ENCODE data around the gene CCNDBP1. TPM values are rescaled to one million over a fixed set of nuclear protein-coding genes. Genes with fewer than 3 reads are reported as not detected.
"Not testable (repeated sequence)": the region's sequence is repeated elsewhere in the genome, so short reads cannot be mapped to it uniquely, and the experiment has no call there.

CCNDBP1 gene, protein sequence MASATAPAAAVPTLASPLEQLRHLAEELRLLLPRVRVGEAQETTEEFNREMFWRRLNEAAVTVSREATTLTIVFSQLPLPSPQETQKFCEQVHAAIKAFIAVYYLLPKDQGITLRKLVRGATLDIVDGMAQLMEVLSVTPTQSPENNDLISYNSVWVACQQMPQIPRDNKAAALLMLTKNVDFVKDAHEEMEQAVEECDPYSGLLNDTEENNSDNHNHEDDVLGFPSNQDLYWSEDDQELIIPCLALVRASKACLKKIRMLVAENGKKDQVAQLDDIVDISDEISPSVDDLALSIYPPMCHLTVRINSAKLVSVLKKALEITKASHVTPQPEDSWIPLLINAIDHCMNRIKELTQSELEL
- 41.8 TPM for polyA plus RNA-seq (ENCODE audit: insufficient read length)

DNA sequence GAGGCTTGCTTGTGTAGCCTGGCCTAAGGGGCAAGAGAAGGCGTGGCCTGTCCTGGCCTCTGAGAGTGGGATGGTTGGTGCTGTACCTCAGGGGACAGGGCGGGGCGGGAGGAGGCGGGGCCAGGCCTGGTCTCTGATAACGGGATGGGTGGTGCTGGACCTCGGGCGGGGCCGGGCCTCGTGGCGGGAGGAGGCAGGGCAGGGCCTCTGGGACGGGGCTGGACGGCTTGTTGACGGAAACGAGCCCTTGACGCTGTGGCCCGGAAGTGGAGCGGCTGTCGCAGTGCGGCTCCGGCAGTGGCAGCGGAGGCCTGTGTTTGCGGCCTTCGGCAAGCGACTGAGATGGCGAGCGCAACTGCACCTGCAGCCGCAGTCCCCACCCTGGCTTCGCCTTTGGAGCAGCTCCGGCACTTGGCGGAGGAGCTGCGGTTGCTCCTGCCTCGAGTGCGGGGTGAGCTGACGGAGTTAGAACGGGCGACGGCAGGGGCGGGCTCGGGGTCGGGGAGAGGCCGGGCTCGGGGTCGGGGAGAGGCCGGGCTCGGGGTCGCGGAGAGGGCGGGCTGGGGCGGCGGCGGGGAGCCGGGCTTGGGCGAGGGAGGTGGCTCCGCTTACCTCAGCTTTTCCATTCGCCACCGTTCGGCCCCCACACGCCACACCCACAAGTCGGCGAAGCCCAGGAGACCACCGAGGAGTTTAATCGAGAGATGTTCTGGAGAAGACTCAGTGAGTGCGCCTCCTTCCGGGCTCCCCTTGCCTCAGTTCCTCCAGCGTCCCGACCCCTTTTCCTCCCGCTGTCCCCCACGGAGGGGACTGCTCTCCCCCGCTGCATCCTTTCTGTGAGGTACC, at the start of gene CCNDBP1:
CCNDBP1 (plus strand) TSS at position 247 of the 846 bp plus-strand sequence; CDS start at position 343, 96 bp downstream.
- DNase-seq (ENCODE audit: low read depth), result no peak

DNA sequence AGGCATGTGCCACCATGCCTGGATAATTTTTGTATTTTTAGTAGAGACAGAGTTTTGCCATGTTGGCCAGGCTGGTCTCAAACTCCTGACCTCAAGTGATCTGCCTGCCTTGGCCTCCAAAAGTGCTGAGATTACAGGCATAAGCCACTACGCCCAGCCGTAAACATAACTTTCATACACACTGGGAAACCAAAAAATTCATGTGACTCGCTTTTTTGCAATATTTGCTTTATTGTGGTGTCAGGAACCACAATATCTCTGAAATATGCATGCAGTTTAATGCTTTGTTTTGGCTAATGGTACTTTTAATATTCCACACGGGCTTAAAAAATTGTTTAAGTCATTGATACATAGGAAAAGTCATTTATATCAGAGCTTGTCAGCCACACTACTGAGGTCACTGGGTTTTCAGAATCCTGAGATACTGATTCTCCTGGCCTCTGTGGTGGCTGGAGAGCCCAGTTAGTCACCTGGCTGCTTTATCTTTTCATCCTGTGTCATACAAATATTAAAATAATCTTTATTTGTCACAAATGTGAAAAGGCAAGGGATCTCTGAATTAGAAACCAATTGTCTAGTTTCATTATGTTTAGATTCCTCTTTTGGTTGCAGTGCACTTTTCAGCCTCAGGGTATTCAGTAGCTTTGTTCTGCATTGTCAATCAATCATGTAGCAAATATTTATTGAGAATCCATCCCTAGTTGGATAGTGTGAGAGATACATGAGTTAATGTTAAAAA, 41.8 kb upstream of the CCNDBP1 start:
- no peak for DNase-seq (ENCODE audit: low read depth)

DNA sequence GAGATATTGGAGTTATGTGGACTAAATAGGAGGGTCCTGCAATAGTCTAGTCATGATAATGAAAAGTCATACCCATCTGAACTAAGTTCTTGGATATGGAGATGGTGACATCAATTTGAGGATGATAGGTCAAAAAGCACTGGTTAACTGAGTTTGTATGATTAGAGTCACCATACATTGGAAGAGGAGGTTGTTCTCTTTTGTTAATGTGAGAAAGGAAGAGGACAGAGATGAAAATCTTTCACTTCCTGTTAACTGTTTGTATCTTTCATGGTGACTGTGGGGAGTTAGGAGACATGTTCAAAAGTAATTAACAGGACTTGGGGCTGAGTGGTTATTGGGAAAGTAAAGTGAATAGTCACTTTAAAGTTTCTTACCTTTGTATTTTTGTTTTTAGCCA, 40.7 kb upstream of the CCNDBP1 start:
- no peak for DNase-seq (ENCODE audit: low read depth)

DNA sequence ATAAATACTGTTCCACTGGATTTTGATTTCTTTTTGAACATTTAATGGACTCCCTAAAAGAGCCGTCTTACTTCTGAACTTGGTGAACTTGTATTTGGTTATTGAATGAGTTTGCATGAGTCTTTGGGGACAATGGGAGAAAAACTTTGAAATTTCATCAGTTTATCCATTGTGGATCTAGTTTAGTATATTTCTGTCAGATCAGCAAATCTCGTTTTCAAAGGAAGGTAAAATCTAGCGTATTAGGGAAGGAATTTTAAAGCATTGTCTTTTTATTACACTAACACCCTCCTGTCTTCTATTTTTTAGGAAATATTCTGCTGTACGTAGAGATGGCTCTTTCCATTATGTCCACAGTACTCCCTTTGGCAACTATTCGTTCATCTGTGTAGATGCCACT, 39.0 kb upstream of the CCNDBP1 start:
- no peak for DNase-seq (ENCODE audit: low read depth)

DNA sequence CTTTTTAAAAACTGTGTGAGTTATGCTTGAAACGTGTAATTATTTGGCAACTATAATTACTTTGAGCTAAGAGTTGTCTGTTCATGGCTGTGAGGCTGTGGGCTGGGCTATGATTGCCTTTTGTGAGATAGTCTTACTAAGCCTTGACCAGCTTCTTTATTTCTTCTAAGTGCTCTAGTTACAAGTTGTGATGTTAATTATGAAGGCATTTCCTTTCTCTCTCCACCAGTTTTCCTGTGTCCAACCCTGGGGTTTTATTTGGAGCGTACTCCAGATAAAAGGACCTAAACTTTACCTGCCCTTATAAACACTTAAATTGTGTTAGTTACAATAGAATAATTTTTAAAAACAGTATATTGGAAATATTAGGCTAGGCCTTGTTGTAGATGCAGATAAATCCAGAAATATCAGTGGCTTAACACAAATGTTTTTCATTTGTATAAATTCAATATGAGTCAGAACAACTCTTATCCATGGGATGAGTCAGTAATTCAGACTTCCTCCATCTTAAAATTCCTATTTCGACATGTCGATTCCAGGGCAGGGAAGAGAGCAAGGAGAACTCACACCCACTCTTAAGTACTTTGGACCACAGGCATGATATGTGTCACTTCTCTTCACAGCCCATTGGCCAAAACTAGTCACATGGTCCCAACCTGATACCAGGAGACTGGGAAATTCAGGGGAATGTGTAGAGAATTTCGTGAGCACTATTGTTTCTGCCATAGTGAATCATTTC, 34.8 kb upstream of the CCNDBP1 start:
- DNase-seq (ENCODE audit: low read depth), result no peak

DNA sequence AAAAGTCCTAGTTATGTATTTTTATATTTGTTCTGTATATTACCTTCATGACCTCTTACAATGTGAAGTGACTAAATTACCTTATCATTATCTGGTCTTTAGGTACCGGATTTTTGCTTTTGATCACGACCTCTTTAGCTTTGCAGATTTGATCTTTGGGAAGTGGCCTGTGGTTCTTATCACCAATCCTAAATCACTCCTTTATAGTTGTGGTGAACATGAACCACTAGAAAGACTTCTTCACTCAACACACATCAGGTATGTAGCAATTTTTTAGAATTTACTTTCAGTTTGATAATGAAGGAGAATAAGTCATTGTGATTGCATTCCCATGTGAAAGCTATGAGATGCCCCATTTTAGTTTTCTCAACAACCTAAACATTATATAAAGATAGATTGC, 33.5 kb upstream of the CCNDBP1 start:
- no peak for DNase-seq (ENCODE audit: low read depth)

DNA sequence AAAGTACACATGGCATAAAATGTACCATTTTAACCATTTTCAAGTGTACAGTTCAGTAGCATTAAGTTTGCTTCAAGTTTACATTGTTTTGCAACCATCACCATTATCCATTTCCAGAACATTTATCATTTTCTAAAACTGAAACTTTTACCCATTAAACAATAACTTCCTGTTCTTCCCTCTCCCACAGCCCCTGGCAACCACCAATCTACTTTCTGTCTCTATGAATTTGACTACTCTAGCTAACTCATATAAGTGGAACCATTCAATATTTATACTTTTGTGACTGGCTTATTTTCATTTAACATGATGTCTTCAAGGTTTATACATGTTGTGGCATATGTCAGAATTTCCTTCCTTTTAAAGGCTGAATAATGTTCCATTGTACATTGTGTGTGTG, 31.9 kb upstream of the CCNDBP1 start:
- no peak for DNase-seq (ENCODE audit: low read depth)

DNA sequence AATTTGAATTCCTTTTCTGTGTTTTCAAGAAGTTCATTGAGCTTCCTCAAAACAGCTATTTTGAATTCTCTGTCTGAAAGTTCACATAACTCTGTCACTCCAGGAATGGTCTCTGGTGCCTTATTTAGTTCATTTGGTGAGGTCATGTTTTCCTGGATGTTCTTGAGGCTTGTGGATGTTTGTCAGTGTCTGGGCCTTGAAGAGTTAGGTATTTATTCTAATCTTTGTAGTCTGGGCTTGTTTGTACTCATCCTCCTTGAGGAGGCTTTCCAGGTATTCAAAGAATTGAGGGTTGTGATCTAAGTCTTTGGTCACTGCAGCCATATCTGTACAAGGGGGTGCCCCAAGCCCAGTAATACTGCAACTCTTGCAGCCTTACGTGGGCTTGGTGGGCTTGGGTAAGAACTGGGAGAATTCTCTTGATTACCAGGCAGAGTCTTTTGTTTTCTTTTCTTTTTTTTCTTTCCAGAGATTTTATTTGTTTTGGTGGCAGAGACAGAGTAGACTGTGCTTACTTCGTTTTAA, 19.3 kb upstream of the CCNDBP1 start:
- DNase-seq (ENCODE audit: low read depth), result no peak

DNA sequence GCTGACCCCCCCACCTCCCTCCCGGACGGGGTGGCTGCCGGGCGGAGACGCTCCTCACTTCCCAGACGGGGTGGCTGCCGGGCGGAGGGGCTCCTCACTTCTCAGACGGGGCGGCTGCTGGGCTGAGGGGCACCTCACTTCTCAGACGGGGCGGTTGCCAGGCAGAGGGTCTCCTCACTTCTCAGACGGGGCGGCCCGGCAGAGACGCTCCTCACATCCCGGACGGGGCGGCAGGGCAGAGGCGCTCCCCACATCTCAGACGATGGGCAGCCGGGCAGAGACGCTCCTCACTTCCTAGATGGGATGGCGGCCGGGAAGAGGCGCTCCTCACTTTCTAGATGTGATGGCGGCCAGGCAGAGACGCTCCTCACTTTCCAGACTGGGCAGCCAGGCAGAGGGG, 17.9 kb upstream of the CCNDBP1 start:
- not testable (repeated sequence) for DNase-seq (ENCODE audit: low read depth)

DNA sequence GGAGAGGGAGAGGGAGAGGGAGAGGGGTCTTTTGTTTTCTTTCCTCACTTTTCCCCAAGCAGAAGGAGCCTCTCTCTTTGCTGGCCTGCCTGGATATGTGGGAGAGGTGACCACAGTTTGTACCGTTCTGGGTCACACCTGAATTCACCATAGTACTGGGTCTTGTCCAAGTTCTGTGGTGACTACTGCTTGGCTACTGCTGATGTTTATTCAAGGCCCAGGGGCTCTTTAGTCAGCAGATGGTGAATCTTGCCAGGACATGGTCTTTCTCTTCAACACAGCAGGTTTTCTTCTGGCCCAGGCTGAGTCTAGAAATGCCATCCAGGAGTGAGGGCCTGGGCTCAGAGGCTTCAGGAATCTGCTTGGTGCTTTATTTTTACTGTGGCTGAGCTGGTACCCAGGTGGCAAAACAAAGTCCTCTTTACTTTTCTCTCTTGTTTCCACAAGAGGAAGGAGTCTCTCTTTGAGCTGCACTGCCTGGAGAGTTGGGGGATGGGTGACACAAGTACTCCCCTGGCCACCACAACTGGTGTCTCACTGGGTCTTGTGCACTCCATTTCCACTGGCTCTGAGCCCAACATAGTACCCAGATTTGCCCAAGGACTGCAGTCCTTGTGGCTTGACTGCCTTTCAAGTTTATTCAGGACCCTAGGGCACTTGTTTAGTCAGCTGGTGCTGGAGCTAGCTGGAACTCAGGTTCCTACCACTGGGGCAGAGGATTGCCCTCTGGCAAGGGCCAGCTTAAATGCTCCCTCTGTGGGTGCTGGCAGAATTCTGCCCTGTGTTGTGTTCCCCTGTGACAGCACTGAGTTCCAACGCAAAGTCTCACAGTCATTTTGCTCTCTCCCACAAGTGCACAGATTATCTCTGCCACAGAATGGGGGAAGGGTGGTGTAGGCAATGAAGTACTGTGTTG, 16.8 kb upstream of the CCNDBP1 start:
- DNase-seq (ENCODE audit: low read depth), result no peak

DNA sequence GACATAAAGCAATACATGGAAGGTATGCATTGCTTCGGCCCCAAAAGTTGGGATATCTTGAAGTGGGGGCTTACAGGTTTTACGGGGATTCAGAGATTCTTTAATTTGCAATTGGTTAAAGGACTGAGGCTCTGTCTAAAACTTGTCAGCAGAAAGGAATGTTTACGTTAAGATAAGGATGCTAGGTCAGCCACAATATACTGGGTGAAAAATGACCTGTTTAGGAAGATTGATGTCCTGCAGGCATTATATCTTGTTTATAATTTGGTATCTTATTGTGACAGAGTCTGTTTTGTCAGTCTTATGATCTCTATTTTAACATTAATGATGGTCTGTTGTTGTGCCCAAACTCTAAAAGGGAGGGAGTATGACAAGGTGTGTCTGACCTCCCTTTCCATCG, 15.3 kb upstream of the CCNDBP1 start:
- no peak for DNase-seq (ENCODE audit: low read depth)

DNA sequence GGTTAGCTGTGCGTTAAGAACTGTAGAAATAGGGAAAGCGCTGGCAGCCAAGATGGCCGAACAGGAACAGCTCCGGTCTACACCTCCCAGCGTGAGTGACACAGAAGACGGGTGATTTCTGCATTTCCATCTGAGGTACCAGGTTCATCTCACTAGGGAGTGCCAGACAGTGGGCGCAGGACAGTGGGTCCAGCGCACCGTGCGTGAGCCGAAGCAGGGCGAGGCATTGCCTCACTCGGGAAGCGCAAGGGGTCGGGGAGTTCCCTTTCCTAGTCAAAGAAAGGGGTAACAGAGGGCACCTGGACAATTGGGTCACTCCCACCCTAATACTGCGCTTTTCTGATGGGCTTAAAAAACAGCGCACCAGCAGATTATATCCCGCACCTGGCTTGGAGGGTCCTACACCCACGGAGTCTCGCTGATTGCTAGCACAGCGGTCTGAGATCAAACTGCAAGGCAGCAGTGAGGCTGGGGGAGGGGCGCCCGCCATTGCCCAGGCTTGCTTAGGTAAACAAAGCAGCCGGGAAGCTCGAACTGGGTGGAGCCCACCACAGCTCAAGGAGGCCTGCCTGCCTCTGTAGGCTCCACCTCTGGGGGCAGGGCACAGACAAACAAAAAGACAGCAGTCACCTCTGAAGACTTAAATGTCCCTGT, 9.4 kb upstream of the CCNDBP1 start:
- DNase-seq (ENCODE audit: low read depth), result not testable (repeated sequence)

DNA sequence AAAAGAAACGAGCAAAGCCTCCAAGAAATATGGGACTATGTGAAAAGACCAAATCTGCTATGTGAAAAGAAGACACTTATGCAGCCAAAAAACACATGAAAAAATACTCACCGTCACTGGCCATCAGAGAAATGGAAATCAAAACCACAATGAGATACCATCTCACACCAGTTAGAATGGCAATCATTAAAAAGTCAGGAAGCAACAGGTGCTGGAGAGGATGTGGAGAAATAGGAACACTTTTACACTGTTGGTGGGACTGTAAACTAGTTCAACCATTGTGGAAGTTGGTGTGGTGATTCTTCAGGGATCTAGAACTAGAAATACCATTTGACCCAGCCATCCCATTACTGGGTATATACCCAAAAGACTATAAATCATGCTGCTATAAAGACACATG, 8.1 kb upstream of the CCNDBP1 start:
- DNase-seq (ENCODE audit: low read depth), result not testable (repeated sequence)

DNA sequence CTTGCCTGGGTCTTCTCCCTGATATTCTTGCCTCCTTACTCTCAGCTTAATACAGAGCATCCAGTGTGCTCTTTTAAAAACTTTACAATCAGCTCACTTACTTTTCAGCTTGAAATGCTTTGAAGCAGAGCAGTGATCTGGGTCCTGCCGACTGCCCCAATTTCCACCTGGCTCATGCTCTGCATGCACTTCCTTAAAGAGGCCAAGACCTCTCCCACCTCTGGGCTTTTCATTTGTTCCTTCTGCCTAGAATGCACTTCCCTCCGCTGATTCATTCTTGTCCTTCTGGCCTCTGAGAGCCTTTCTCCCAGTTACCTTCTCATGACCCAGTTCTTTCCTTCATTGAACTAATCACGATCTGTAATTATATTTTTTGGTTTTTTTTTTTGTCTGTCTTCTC, 1.9 kb upstream of the CCNDBP1 start:
- no peak for DNase-seq (ENCODE audit: low read depth)

DNA sequence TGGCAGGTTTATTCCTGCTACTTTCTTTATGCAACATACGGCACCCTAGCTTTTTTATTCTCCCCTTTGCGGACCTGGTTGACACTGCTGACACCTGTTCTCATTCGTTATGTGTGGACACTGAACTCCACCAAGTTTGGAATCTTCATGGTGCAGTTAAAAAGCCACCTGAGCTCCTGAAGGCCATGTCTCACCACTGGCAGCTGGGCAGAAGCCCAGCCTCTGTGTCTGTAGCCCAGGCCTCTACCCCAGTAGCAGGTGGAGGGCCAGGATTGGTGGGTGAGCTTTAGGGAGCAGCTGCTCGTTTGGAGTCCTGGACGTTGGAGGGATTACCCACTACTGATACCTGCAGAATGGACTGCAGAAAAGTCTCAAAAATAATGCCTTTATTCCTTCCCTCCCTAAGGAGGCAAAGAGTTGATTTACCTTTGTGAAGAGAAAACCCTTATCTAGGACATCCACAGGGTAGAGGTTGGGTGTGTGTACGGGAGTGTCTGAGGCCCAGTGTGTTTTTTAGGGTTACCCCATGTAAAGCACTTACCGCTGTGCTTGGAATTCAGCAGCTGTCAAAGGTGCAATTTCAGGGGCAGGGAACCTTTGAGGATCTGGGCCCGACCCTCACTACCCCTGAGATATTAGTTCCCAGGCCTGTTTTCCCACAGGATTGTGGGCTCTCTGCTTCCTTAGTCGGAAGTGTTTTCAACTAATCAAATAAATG, 637 bp upstream of the CCNDBP1 start:
- DNase-seq (ENCODE audit: low read depth), result no peak

DNA sequence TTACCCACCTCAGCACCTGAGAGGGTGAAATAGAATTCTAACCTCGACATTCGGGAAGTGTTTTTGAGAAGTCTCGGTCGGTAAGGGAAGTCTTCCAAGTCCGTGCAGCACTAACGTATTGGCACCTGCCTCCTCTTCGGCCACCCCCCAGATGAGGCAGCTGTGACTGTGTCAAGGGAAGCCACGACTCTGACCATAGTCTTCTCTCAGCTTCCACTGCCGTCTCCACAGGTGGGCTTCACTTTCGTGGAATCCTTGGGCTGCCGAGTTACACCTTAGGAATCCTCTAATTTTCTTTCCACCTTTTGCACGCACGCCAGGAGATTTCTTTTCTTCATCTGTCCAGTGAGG, 775 bp downstream of the CCNDBP1 start:
- DNase-seq (ENCODE audit: low read depth), result no peak

DNA sequence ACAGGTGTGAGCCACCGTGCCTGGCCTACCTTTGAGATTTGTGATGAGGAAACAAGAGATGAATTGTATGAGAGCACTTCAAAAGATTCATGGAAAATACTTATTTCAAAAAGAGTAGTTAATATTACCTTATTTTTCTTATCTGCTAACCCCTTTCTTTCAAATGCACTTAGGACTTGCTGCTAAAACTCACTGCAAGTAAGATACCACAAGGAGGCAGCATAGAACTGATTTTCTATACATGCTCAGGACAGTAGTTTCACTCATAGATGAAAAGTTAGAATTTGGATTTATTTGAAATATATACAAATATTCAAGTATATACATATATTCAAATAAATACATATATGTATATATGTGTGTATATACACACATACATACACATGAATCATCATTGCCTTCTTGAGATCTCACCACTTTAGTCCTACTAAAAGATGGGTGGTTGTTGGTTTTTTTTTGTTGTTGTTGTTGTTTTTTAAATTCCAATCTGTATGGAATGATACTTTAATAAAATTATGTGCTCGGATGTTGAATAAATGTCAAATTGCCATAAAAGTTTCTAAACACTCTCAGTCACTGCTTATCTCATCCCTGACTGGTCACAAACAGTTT, 2.4 kb downstream of the CCNDBP1 start:
- DNase-seq (ENCODE audit: low read depth), result no peak

DNA sequence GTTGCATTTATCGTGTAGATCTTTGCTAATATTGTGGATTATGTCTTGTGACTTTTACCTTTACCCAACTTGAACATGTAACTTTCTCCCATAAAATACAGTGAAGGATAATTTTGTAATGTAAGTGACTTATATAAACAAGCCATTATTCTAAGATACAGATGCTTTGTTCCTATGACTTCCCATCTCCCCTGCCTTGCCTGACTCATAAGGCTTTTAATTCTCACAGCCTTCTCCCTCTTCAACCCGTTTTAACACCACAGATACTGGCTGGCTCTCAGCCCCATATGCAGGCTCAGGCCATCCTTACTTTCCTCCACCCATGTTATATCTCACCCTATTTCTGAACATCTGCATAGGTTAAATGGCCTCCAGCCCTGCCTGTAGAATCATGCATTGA, 4.1 kb downstream of the CCNDBP1 start:
- no peak for DNase-seq (ENCODE audit: low read depth)

DNA sequence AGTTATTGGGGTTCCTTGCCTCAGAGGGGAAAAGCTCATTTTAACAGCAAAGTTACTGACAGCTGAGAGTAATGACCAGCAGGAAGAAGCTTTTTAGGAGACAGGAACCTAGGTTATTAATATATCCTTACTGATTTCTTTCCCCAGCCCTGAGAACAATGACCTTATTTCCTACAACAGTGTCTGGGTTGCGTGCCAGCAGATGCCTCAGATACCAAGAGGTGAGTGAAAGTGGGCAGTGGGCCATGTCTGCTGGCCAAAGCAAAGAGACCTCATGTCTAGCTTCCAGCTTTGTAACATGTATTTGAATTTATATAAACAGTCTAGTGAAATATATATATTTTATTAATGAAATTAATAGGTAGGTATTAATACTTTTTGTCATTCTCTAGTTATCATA, 5.0 kb downstream of the CCNDBP1 start:
- no peak for DNase-seq (ENCODE audit: low read depth)

Measured in forelimb muscle (tissue), 1 donor.